Fibroblast of lung (primary cell): ENCODE results near the gene AIFM3. TPM values are rescaled to one million over a fixed set of nuclear protein-coding genes. Genes with fewer than 3 reads are reported as not detected.

ENCODE experiments used
- DNase-seq, 2 donors: peaks; one replicate each; pipeline versions ENCODE4 v3.0.0 to v3.0.0-alpha.2; 2010; ENCODE audit warnings: low read depth in 2 of 2
- H2AFZ ChIP-seq: 2 replicates; pipeline ENCODE4 v1.5.1; 2012; ENCODE audit warnings: low read length, control low read depth, inconsistent platforms
- H3K27ac ChIP-seq: 2 replicates; pipeline ENCODE4 v1.5.1; 2011; ENCODE audit warnings: low read length, control low read depth; ENCODE audit not compliant: insufficient read depth
- H3K27me3 ChIP-seq: 2 replicates; pipeline ENCODE4 v1.5.1; 2011; ENCODE audit warnings: mild to moderate bottlenecking, low read length; ENCODE audit not compliant: control insufficient read depth, insufficient read depth
- H3K36me3 ChIP-seq: 2 replicates; pipeline ENCODE4 v1.5.1; 2011; ENCODE audit warnings: low read length; ENCODE audit not compliant: control insufficient read depth, insufficient read depth
- H3K4me1 ChIP-seq: 2 replicates; pipeline ENCODE4 v1.5.1; 2011; ENCODE audit warnings: low read length; ENCODE audit not compliant: control insufficient read depth, insufficient read depth; ENCODE audit errors: extremely low read depth
- H3K4me2 ChIP-seq: 2 replicates; pipeline ENCODE4 v1.5.1; 2011; ENCODE audit warnings: low read length, control low read depth; ENCODE audit not compliant: insufficient read depth; ENCODE audit errors: extremely low read depth
- H3K4me3 ChIP-seq, 4 experiments: fragments of 200-600 bp in 1 of 4; sonication (generic) in 1 of 4; replicated peaks in 1 of 4; 2 replicates each; pipeline ENCODE4 v1.5.1; 2011 to 2016; ENCODE audit warnings: low read length in 4 of 4, low read depth in 3 of 4, mild to moderate bottlenecking in 3 of 4, control low read depth in 2 of 4, inconsistent platforms in 1 of 4, mixed read lengths in 1 of 4; ENCODE audit not compliant: insufficient read depth in 1 of 4; ENCODE audit errors: control extremely low read depth in 1 of 4
- H3K79me2 ChIP-seq: 2 replicates; pipeline ENCODE4 v1.5.1; 2012; ENCODE audit warnings: mild to moderate bottlenecking, low read length, inconsistent platforms; ENCODE audit not compliant: control insufficient read depth, insufficient read depth
- H3K9ac ChIP-seq: 2 replicates; pipeline ENCODE4 v1.5.1; 2011; ENCODE audit warnings: mild to moderate bottlenecking, low read length, control low read depth; ENCODE audit not compliant: insufficient read depth
- H3K9me3 ChIP-seq: 2 replicates; pipeline ENCODE4 v1.5.1; 2012; ENCODE audit warnings: low read depth, low read length; ENCODE audit not compliant: control insufficient read depth, insufficient read depth
- H4K20me1 ChIP-seq: 2 replicates; pipeline ENCODE4 v1.5.1; 2011; ENCODE audit warnings: low read length; ENCODE audit not compliant: control insufficient read depth, insufficient read depth; ENCODE audit errors: extremely low read depth
- CTCF ChIP-seq, 2 donors: IDR thresholded peaks in 1 of 2; conservative IDR thresholded peaks in 1 of 2; 1 replicate in 1 of 2; 2 replicates in 1 of 2; pipeline ENCODE4 v1.5.1; 2011 to 2012; ENCODE audit warnings: low read length in 2 of 2, control low read depth in 1 of 2, inconsistent platforms in 1 of 2, low read depth in 1 of 2, mild to moderate bottlenecking in 1 of 2
- EZH2 ChIP-seq: IDR thresholded peaks from 2 replicates; pipeline ENCODE4 v1.5.1; 2012; ENCODE audit warnings: low read length, control low read depth, mild to moderate bottlenecking; ENCODE audit errors: missing control alignments
- polyA plus RNA-seq, 2 donors: library from polyadenylated mRNA; depleted of rRNA in 1 of 2; stranded (reverse) in 1 of 2; unstranded in 1 of 2; fragments of >200 nt; gene quantifications; 2 replicates each; pipeline ENCODE4 v1.2.1, GENCODE V29; 2011 to 2012; ENCODE audit warnings: missing spikeins in 1 of 2
- total RNA-seq: library from RNA; depleted of rRNA; stranded (reverse); fragments of >200 nt; gene quantifications from 2 replicates; pipeline ENCODE4 v1.2.1, GENCODE V29; 2014

The AIFM3 gene
- total and polyA plus RNA-seq, 2 donors (not counting 1 experiment from before 2014, with no cell fraction given), result 0.15 to 2.0 TPM

DNA sequence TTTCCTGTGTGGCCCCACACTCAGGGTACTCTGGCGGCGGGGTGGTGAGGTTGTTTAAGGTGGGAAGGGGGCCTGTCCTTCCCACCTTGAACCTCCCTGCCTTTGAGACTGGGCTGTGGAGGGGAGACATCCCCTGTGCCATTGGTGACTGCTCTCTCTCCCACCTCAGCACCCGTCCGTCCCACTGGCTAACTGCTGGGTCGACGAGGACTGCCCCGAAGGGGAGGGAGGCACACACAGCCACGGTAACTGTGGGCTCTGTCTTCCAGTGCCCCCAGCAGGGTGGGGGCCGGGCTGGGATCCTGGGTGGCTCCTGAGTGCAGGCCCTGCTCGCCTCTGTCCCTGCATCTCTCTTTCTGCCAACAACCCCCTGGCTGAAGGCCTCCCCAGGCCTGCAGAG is 55.5 kb downstream of the AIFM3 start:
- no peak overlapping the region for H3K4me3 ChIP-seq
- no peaks in the 10 kb centered on the region for H3K9me3 ChIP-seq

DNA sequence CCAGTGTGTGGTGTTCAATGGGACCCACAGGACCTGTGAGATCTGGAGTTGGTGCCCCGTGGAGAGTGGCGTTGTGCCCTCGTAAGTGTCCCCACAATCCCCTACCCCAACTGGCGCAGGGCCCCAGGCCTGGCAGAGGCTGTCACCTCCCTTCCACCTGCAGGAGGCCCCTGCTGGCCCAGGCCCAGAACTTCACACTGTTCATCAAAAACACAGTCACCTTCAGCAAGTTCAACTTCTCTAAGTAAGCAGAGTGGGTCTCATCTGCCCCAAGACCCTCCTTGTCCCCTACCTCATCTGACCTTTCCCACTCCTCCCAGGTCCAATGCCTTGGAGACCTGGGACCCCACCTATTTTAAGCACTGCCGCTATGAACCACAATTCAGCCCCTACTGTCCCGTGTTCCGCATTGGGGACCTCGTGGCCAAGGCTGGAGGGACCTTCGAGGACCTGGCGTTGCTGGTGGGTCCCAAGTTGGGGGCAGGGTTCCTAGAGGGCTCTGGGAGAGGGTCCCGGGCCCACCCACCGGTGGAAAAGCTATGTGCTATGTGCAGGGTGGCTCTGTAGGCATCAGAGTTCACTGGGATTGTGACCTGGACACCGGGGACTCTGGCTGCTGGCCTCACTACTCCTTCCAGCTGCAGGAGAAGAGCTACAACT is 56.0 kb downstream of the AIFM3 start:
- DNase-seq, result no peak
- no peaks in the 10 kb centered on the region for H3K36me3 ChIP-seq
- H3K4me1 ChIP-seq, result peaks cover 9% of the 10 kb centered on the region
- no peak overlapping the region for H2AFZ ChIP-seq
- no peak overlapping the region for H3K4me2 ChIP-seq
- no peaks in the 10 kb centered on the region for H3K79me2 ChIP-seq
- no peaks in the 10 kb centered on the region for H3K9me3 ChIP-seq
- peaks cover 1% of the 10 kb centered on the region for H3K27me3 ChIP-seq
- no peak for TF ChIP-seq CTCF (conservative IDR thresholded peaks at IDR 0.05 in 1 of 2, IDR thresholded peaks at IDR 0.05 in 1 of 2; ENCODE audit: low read depth in 1 of 2, low read length in 2 of 2)
- no peak for TF ChIP-seq EZH2
- no peak overlapping the region for H3K4me3 ChIP-seq
- no peak overlapping the region for H3K27ac ChIP-seq
- H3K9ac ChIP-seq, result no peak overlapping the region
- H4K20me1 ChIP-seq, result no peaks in the 10 kb centered on the region

More for the DNA sequence above, 55.5 kb downstream of the AIFM3 start:
- Histone ChIP-seq H3K27ac (no peak overlapping the region), H3K27me3 (no peaks in the 10 kb centered on the region), H4K20me1 (no peaks in the 10 kb centered on the region), H2AFZ (no peak overlapping the region), H3K36me3 (no peaks in the 10 kb centered on the region), H3K9ac (no peak overlapping the region), H3K79me2 (no peaks in the 10 kb centered on the region), H3K4me2 (no peak overlapping the region), H3K4me1 (peaks cover 6% of the 10 kb centered on the region)
- DNase-seq, result no peak
- TF ChIP-seq CTCF (conservative IDR thresholded peaks at IDR 0.05 in 1 of 2, IDR thresholded peaks at IDR 0.05 in 1 of 2; ENCODE audit: low read depth in 1 of 2, low read length in 2 of 2) (no peak), EZH2 (no peak)

- Histone ChIP-seq H3K27ac (no peak overlapping the region), H3K27me3 (peaks cover 2% of the 10 kb centered on the region), H3K4me3 (no peak overlapping the region), H3K4me2 (no peak overlapping the region), H3K9me3 (no peaks in the 10 kb centered on the region), H2AFZ (no peak overlapping the region), H3K79me2 (no peaks in the 10 kb centered on the region), H3K4me1 (peaks cover 9% of the 10 kb centered on the region), H3K36me3 (no peaks in the 10 kb centered on the region), H3K9ac (no peak overlapping the region), H4K20me1 (no peaks in the 10 kb centered on the region)
- no peak for TF ChIP-seq CTCF (conservative IDR thresholded peaks at IDR 0.05 in 1 of 2, IDR thresholded peaks at IDR 0.05 in 1 of 2; ENCODE audit: low read depth in 1 of 2, low read length in 2 of 2)
- TF ChIP-seq EZH2, result no peak
- no peak for DNase-seq
Measured at GRCh38 chr22:21025266-21025665, 58.2 kb downstream of the AIFM3 start.
